Activated T-helper 2 cell treated with anti-CD3 and anti-CD28 coated beads, Interferon-gamma antibody, Interleukin-2, Interleukin-4, amounts not matched to agents 10 μg/mL and 5 μg/mL and 100 μg/mL, durations not matched to agents 14 hours and 24 hours and 36 hours (primary cell): Measurements from ENCODE around the gene SORBS1. TPM values are rescaled to one million over a fixed set of nuclear protein-coding genes. Genes with fewer than 3 reads are reported as not detected.

ENCODE experiments used
- DNase-seq: peaks from one replicate; pipeline ENCODE4 v3.0.0; 2021; ENCODE audit warnings: low spot score
- H3K27ac Mint-ChIP-seq: one replicate; pipeline ENCODE4 v1.8.0; 2021; ENCODE audit warnings: mixed read lengths
- H3K27me3 Mint-ChIP-seq: one replicate; pipeline ENCODE4 v1.8.0; 2021; ENCODE audit warnings: low read depth, mixed read lengths
- H3K36me3 Mint-ChIP-seq: one replicate; pipeline ENCODE4 v1.8.0; 2021; ENCODE audit warnings: low read depth, mixed read lengths
- H3K4me1 Mint-ChIP-seq: one replicate; pipeline ENCODE4 v1.8.0; 2021; ENCODE audit warnings: low read depth, mixed read lengths
- H3K4me3 Mint-ChIP-seq: one replicate; pipeline ENCODE4 v1.8.0; 2021; ENCODE audit warnings: low read depth, mild to moderate bottlenecking, moderate library complexity, mixed read lengths
- H3K9me3 Mint-ChIP-seq: one replicate; pipeline ENCODE4 v1.8.0; 2021; ENCODE audit warnings: mixed read lengths
- intact Hi-C: fragments of 100-400 bp; cut with micrococcal nuclease; formaldehyde crosslinking; loops from one replicate; pipeline ENCODE4 v1.15.1; 2023
- total RNA-seq: library from RNA; stranded (reverse); gene quantifications from 2 replicates; pipeline ENCODE4 v1.2.3, GENCODE V29; 2022

The SORBS1 gene
- total RNA-seq, 1 donor from 2014 or later = 0.43 TPM

GRCh38 chr10:95421782-95422181, 139.4 kb downstream of the SORBS1 start:
- DNase-seq = no peak
- intact Hi-C loops = no loop called here
- no peaks in the 10 kb centered on the region for H3K4me1 Mint-ChIP-seq
- no peak overlapping the region for H3K4me3 Mint-ChIP-seq
- peaks cover 30% of the 10 kb centered on the region for H3K27me3 Mint-ChIP-seq
- no peaks in the 10 kb centered on the region for H3K9me3 Mint-ChIP-seq
- H3K27ac Mint-ChIP-seq = no peak overlapping the region
- H3K36me3 Mint-ChIP-seq = no peaks in the 10 kb centered on the region

- peaks cover 15% of the 10 kb centered on the region for H3K27me3 Mint-ChIP-seq
- H3K27ac Mint-ChIP-seq = no peak overlapping the region
- no peaks in the 10 kb centered on the region for H3K4me1 Mint-ChIP-seq
- no peak for DNase-seq
- intact Hi-C loops = no loop called here
- no peaks in the 10 kb centered on the region for H3K36me3 Mint-ChIP-seq
- H3K9me3 Mint-ChIP-seq = no peaks in the 10 kb centered on the region
- H3K4me3 Mint-ChIP-seq = no peak overlapping the region
These were observed 141.8 kb downstream of the SORBS1 start for GRCh38 chr10:95419399-95419798.

GRCh38 chr10:95416973-95417372, 144.2 kb downstream of the SORBS1 start:
- no peaks in the 10 kb centered on the region for H3K9me3 Mint-ChIP-seq
- H3K27ac Mint-ChIP-seq = no peak overlapping the region
- no peak for DNase-seq
- peaks cover 10% of the 10 kb centered on the region for H3K27me3 Mint-ChIP-seq
- intact Hi-C loops = no loop called here
- H3K4me1 Mint-ChIP-seq = no peaks in the 10 kb centered on the region
- no peaks in the 10 kb centered on the region for H3K36me3 Mint-ChIP-seq
- H3K4me3 Mint-ChIP-seq = no peak overlapping the region

GRCh38 chr10:95416270-95416669, 144.9 kb downstream of the SORBS1 start:
- intact Hi-C loops = no loop called here
- no peaks in the 10 kb centered on the region for H3K4me1 Mint-ChIP-seq
- DNase-seq = no peak
- no peaks in the 10 kb centered on the region for H3K9me3 Mint-ChIP-seq
- H3K4me3 Mint-ChIP-seq = no peak overlapping the region
- H3K27me3 Mint-ChIP-seq = peaks cover 10% of the 10 kb centered on the region
- H3K36me3 Mint-ChIP-seq = no peaks in the 10 kb centered on the region
- no peak overlapping the region for H3K27ac Mint-ChIP-seq

GRCh38 chr10:95415621-95416031, 145.5 kb downstream of the SORBS1 start:
- no peaks in the 10 kb centered on the region for H3K36me3 Mint-ChIP-seq
- H3K27me3 Mint-ChIP-seq = peaks cover 9% of the 10 kb centered on the region
- intact Hi-C loops = no loop called here
- no peak for DNase-seq
- H3K4me3 Mint-ChIP-seq = no peak overlapping the region
- H3K27ac Mint-ChIP-seq = no peak overlapping the region
- no peaks in the 10 kb centered on the region for H3K9me3 Mint-ChIP-seq
- no peaks in the 10 kb centered on the region for H3K4me1 Mint-ChIP-seq

GRCh38 chr10:95414844-95415485, 146.2 kb downstream of the SORBS1 start:
- no peaks in the 10 kb centered on the region for H3K36me3 Mint-ChIP-seq
- no peak for DNase-seq
- no peak overlapping the region for H3K4me3 Mint-ChIP-seq
- intact Hi-C loops = no loop called here
- peaks cover 10% of the 10 kb centered on the region for H3K27me3 Mint-ChIP-seq
- H3K4me1 Mint-ChIP-seq = no peaks in the 10 kb centered on the region
- no peak overlapping the region for H3K27ac Mint-ChIP-seq
- no peaks in the 10 kb centered on the region for H3K9me3 Mint-ChIP-seq

GRCh38 chr10:95414016-95414830, 146.9 kb downstream of the SORBS1 start:
- no peaks in the 10 kb centered on the region for H3K9me3 Mint-ChIP-seq
- peaks cover 12% of the 10 kb centered on the region for H3K27me3 Mint-ChIP-seq
- H3K27ac Mint-ChIP-seq = no peak overlapping the region
- no peaks in the 10 kb centered on the region for H3K4me1 Mint-ChIP-seq
- H3K4me3 Mint-ChIP-seq = no peak overlapping the region
- no peak for DNase-seq
- intact Hi-C loops = no loop called here
- no peaks in the 10 kb centered on the region for H3K36me3 Mint-ChIP-seq

- no peak overlapping the region for H3K27ac Mint-ChIP-seq
- intact Hi-C loops = no loop called here
- no peaks in the 10 kb centered on the region for H3K36me3 Mint-ChIP-seq
- no peaks in the 10 kb centered on the region for H3K9me3 Mint-ChIP-seq
- DNase-seq = no peak
- H3K27me3 Mint-ChIP-seq = peaks cover 16% of the 10 kb centered on the region
- H3K4me3 Mint-ChIP-seq = no peak overlapping the region
- no peaks in the 10 kb centered on the region for H3K4me1 Mint-ChIP-seq
These were observed 147.6 kb downstream of the SORBS1 start for GRCh38 chr10:95413588-95413987.

GRCh38 chr10:95411635-95412034, 149.5 kb downstream of the SORBS1 start:
- Mint-ChIP-seq H3K27ac (no peak overlapping the region), H3K4me1 (no peaks in the 10 kb centered on the region), H3K27me3 (peaks cover 21% of the 10 kb centered on the region), H3K9me3 (no peaks in the 10 kb centered on the region), H3K36me3 (no peaks in the 10 kb centered on the region), H3K4me3 (no peak overlapping the region)
- DNase-seq = no peak
- intact Hi-C loops = no loop called here

GRCh38 chr10:95408983-95409873, 151.9 kb downstream of the SORBS1 start:
- no peak for DNase-seq
- Mint-ChIP-seq H3K27me3 (peaks cover 23% of the 10 kb centered on the region), H3K4me1 (no peaks in the 10 kb centered on the region), H3K27ac (no peak overlapping the region), H3K9me3 (no peaks in the 10 kb centered on the region), H3K36me3 (no peaks in the 10 kb centered on the region), H3K4me3 (no peak overlapping the region)
- intact Hi-C loops = no loop called here

GRCh38 chr10:95408148-95408960, 152.8 kb downstream of the SORBS1 start:
- Mint-ChIP-seq H3K36me3 (no peaks in the 10 kb centered on the region), H3K27me3 (peaks cover 23% of the 10 kb centered on the region), H3K9me3 (no peaks in the 10 kb centered on the region), H3K4me1 (no peaks in the 10 kb centered on the region), H3K27ac (no peak overlapping the region), H3K4me3 (no peak overlapping the region)
- intact Hi-C loops = no loop called here
- no peak for DNase-seq

GRCh38 chr10:95407546-95407945, 153.6 kb downstream of the SORBS1 start:
- H3K9me3 Mint-ChIP-seq = no peaks in the 10 kb centered on the region
- peaks cover 23% of the 10 kb centered on the region for H3K27me3 Mint-ChIP-seq
- DNase-seq = no peak
- no peaks in the 10 kb centered on the region for H3K36me3 Mint-ChIP-seq
- no peak overlapping the region for H3K4me3 Mint-ChIP-seq
- H3K4me1 Mint-ChIP-seq = no peaks in the 10 kb centered on the region
- intact Hi-C loops = no loop called here
- no peak overlapping the region for H3K27ac Mint-ChIP-seq
